ENCODE data around the gene ADAMTSL3. TPM values are rescaled to one million over a fixed set of nuclear protein-coding genes. Genes with fewer than 3 reads are reported as not detected.

The ADAMTSL3 gene, protein sequence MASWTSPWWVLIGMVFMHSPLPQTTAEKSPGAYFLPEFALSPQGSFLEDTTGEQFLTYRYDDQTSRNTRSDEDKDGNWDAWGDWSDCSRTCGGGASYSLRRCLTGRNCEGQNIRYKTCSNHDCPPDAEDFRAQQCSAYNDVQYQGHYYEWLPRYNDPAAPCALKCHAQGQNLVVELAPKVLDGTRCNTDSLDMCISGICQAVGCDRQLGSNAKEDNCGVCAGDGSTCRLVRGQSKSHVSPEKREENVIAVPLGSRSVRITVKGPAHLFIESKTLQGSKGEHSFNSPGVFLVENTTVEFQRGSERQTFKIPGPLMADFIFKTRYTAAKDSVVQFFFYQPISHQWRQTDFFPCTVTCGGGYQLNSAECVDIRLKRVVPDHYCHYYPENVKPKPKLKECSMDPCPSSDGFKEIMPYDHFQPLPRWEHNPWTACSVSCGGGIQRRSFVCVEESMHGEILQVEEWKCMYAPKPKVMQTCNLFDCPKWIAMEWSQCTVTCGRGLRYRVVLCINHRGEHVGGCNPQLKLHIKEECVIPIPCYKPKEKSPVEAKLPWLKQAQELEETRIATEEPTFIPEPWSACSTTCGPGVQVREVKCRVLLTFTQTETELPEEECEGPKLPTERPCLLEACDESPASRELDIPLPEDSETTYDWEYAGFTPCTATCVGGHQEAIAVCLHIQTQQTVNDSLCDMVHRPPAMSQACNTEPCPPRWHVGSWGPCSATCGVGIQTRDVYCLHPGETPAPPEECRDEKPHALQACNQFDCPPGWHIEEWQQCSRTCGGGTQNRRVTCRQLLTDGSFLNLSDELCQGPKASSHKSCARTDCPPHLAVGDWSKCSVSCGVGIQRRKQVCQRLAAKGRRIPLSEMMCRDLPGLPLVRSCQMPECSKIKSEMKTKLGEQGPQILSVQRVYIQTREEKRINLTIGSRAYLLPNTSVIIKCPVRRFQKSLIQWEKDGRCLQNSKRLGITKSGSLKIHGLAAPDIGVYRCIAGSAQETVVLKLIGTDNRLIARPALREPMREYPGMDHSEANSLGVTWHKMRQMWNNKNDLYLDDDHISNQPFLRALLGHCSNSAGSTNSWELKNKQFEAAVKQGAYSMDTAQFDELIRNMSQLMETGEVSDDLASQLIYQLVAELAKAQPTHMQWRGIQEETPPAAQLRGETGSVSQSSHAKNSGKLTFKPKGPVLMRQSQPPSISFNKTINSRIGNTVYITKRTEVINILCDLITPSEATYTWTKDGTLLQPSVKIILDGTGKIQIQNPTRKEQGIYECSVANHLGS (N-terminal part only)
- polyA plus RNA-seq (2011; rRNA removed), result not detected in 2 replicates
- polyA minus RNA-seq (2011; rRNA and poly(A)+ RNA removed), result not detected in 2 replicates

GRCh38 chr15:83653639-83654378 is at the start of gene ADAMTSL3:
TSS of gene ADAMTSL3 (plus strand) at chr15:83654123. CDS start at chr15:83655762, 1,639 bp downstream.
- POLR2A ChIA-PET, result no interaction called here
- no peak within 1 kb of the TSS for H3K4me3 ChIP-seq (ENCODE audit: low read depth, low read length)
- CTCF ChIA-PET, result no interaction called here

GRCh38 chr15:83604549-83604948 is 49.4 kb upstream of the ADAMTSL3 start:
- H3K4me3 ChIP-seq (ENCODE audit: low read depth, low read length), result no peak overlapping the region
- TF ChIP-seq CTCF (IDR thresholded peaks at IDR 0.05; ENCODE audit: insufficient read depth, low read depth, low read length), result no peak
- no peaks in the 10 kb centered on the region for H3K36me3 ChIP-seq (ENCODE audit: control insufficient read depth, insufficient read depth, low read length)
- ChIA-PET CTCF (no interaction called here), POLR2A (no interaction called here)
- no peak for DNase-seq (ENCODE audit: low read depth)
- H3K27me3 ChIP-seq (ENCODE audit: control insufficient read depth, insufficient read depth, low read length), result no peaks in the 10 kb centered on the region

More at GRCh38 chr15:83653639-83654378, at the start of gene ADAMTSL3:
- 0 out of 2 replicates have a peak, but pooled peaks cover 1% of the 10 kb centered on the region for H3K27me3 ChIP-seq (ENCODE audit: control insufficient read depth, insufficient read depth, low read length)
- H3K36me3 ChIP-seq (ENCODE audit: control insufficient read depth, insufficient read depth, low read length), result no peaks in the 10 kb centered on the region
- no peak for TF ChIP-seq CTCF (IDR thresholded peaks at IDR 0.05; ENCODE audit: insufficient read depth, low read depth, low read length)
- DNase-seq (ENCODE audit: low read depth), result no peak

DNA sequence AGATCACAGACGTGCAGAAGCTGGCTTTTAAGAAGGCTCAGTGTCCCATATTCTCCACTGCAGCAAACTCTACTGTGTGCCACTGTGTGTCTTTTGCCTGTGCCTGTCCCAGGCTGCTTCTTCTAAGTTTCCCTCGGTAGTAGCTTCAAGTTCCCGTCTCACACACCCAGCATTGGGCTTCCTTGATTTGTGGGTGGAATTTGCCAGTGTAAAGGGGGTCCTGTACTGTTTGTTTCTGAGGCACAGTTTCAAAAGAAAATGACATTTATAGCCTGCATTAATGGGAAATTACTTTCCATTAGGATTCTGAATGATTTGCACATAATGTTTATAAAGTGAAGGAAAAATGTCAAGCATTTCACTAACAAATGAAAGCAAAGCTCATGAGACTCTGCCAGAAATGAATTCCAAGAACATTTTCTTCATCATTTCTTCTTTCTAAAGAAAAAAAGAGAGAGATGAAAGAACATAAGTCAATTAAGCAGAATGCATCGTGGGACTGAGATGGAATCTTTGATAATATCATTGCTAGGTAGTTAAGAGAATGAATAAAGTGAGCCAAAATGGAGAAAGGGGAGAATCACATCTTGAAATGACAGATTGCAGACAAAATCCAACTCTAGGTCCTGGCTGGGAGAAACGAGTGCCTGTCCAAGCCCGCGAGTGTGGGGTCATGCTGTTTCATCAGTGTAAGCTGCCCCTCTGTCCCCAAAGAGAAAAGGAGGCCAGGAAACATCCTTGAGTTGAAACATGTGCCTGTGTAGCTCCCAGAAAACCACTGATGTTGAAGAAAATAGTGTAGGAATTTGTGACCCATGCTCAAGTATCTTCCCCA is 48.6 kb upstream of the ADAMTSL3 start:
- POLR2A ChIA-PET, result no interaction called here
- CTCF ChIA-PET, result no interaction called here

More for the DNA sequence above, 48.6 kb upstream of the ADAMTSL3 start:
- no peaks in the 10 kb centered on the region for H3K27me3 ChIP-seq (ENCODE audit: control insufficient read depth, insufficient read depth, low read length)
- TF ChIP-seq CTCF (IDR thresholded peaks at IDR 0.05; ENCODE audit: insufficient read depth, low read depth, low read length), result no peak
- H3K4me3 ChIP-seq (ENCODE audit: low read depth, low read length), result no peak overlapping the region
- H3K36me3 ChIP-seq (ENCODE audit: control insufficient read depth, insufficient read depth, low read length), result no peaks in the 10 kb centered on the region
- no peak for DNase-seq (ENCODE audit: low read depth)

All from BJ (cell line).